GM18508 (cell line): ENCODE data around the gene RPL32.

ENCODE experiments used
- ATAC-seq: cut with Tn5 transposase; IDR thresholded peaks from one replicate; pipeline ENCODE4 v1.9.1; 2021; ENCODE audit warnings: moderate number of reproducible peaks; ENCODE audit not compliant: insufficient read depth, unreplicated experiment

RPL32 gene

GRCh38 chr3:12833222-12834161 lies 7.9 kb downstream of the RPL32 start:
- no peak for ATAC-seq

GRCh38 chr3:12832350-12833221 lies 8.8 kb downstream of the RPL32 start:
- ATAC-seq, result no peak

GRCh38 chr3:12831301-12831866 lies 10.0 kb downstream of the RPL32 start:
- ATAC-seq, result no peak

GRCh38 chr3:12830785-12831156 lies 10.6 kb downstream of the RPL32 start:
- no peak for ATAC-seq

- no peak for ATAC-seq
Measured at GRCh38 chr3:12829886-12830784, 11.2 kb downstream of the RPL32 start.

- no peak for ATAC-seq
Measured at GRCh38 chr3:12829404-12829803, 12.0 kb downstream of the RPL32 start.

- ATAC-seq, result no peak
Measured at GRCh38 chr3:12828751-12829150, 12.6 kb downstream of the RPL32 start.

GRCh38 chr3:12825156-12825555 lies 16.2 kb downstream of the RPL32 start:
- no peak for ATAC-seq

- ATAC-seq, result no peak
Measured at GRCh38 chr3:12824299-12824698, 17.1 kb downstream of the RPL32 start.

GRCh38 chr3:12822725-12823373 lies 18.5 kb downstream of the RPL32 start:
- ATAC-seq, result no peak

- no peak for ATAC-seq
Measured at GRCh38 chr3:12818773-12819172, 22.6 kb downstream of the RPL32 start.

GRCh38 chr3:12818273-12818672 lies 23.1 kb downstream of the RPL32 start:
- ATAC-seq, result no peak

- no peak for ATAC-seq
Measured at GRCh38 chr3:12817343-12817710, 24.0 kb downstream of the RPL32 start.

- ATAC-seq, result no peak
Measured at GRCh38 chr3:12816521-12817342, 24.6 kb downstream of the RPL32 start.

- ATAC-seq, result no peak
Measured at GRCh38 chr3:12815719-12816118, 25.6 kb downstream of the RPL32 start.

GRCh38 chr3:12815078-12815477 lies 26.3 kb downstream of the RPL32 start:
- no peak for ATAC-seq

- no peak for ATAC-seq
Measured at GRCh38 chr3:12813967-12814366, 27.4 kb downstream of the RPL32 start.

GRCh38 chr3:12812812-12813211 lies 28.6 kb downstream of the RPL32 start:
- ATAC-seq, result no peak

- no peak for ATAC-seq
Measured at GRCh38 chr3:12810961-12811360, 30.4 kb downstream of the RPL32 start.
